Right atrium auricular region (tissue), 2 donors: ENCODE results near the gene PTCH1. TPM values are rescaled to one million over a fixed set of nuclear protein-coding genes. Genes with fewer than 3 reads are reported as not detected.

ENCODE experiments used
- DNase-seq: peaks from one replicate; pipeline ENCODE4 v3.0.0-alpha.2; 2019; ENCODE audit warnings: low spot score
- H3K27ac ChIP-seq, 2 donors: fragments of 200-600 bp; sonication (generic); 1 replicate in 1 of 2; 2 replicates in 1 of 2; pipeline ENCODE4 v1.5.1; 2016 to 2019
- H3K27me3 ChIP-seq, 2 donors: fragments of 200-600 bp; sonication (generic); one replicate each; pipeline versions ENCODE4 v1.5.1 to v1.6.0; 2017 to 2019
- H3K36me3 ChIP-seq: fragments of 200-600 bp; sonication (generic); one replicate; pipeline ENCODE4 v1.5.1; 2016
- H3K4me1 ChIP-seq, 2 donors: fragments of 200-600 bp; sonication (generic); one replicate each; pipeline versions ENCODE4 v1.5.1 to v1.6.0; 2017 to 2019
- H3K4me3 ChIP-seq, 2 donors: fragments of 200-600 bp; sonication (generic); 1 replicate in 1 of 2; 2 replicates in 1 of 2; pipeline ENCODE4 v1.5.1; 2017 to 2019; ENCODE audit warnings: mild to moderate bottlenecking in 1 of 2, moderate library complexity in 1 of 2
- H3K9me3 ChIP-seq, 2 donors: fragments of 200-600 bp; sonication (generic); one replicate each; pipeline ENCODE4 v1.5.1; 2019
- CTCF ChIP-seq, 2 donors: fragments of 200-600 bp; sonication (generic); IDR thresholded peaks; one replicate each; pipeline ENCODE4 v1.5.1; 2019; ENCODE audit warnings: antibody characterized with exemption in 2 of 2
- total RNA-seq, 2 donors: library from RNA; depleted of rRNA; stranded (reverse); fragments of >200 nt; gene quantifications; one replicate each; pipeline ENCODE4 v1.1.0, GENCODE V29; 2016

Gene PTCH1
- total RNA-seq, 2 donors from 2014 or later, result 5.4 to 6.3 TPM

- Histone ChIP-seq H3K36me3 (no peaks in the 10 kb centered on the region), H3K9me3 (no peaks in the 10 kb centered on the region), H3K27ac (no peak overlapping the region), H3K27me3 (no peaks in the 10 kb centered on the region), H3K4me1 (peaks cover 0 to 47% of the 10 kb centered on the region in 2 donors), H3K4me3 (no peak overlapping the region)
- DNase-seq, result no peak
- no peak for TF ChIP-seq CTCF (IDR thresholded peaks at IDR 0.05)
These were observed 16.9 kb downstream of the PTCH1 start for GRCh38 chr9:95499847-95500246.

- Histone ChIP-seq H3K27ac (no peak overlapping the region), H3K36me3 (no peaks in the 10 kb centered on the region), H3K27me3 (no peaks in the 10 kb centered on the region), H3K4me3 (no peak overlapping the region), H3K4me1 (peaks cover 0 to 40% of the 10 kb centered on the region in 2 donors), H3K9me3 (no peaks in the 10 kb centered on the region)
- no peak for DNase-seq
- no peak for TF ChIP-seq CTCF (IDR thresholded peaks at IDR 0.05)
These were observed 17.6 kb downstream of the PTCH1 start for GRCh38 chr9:95499046-95499676.

- Histone ChIP-seq H3K36me3 (no peaks in the 10 kb centered on the region), H3K27me3 (no peaks in the 10 kb centered on the region), H3K27ac (no peak overlapping the region), H3K4me3 (no peak overlapping the region), H3K4me1 (peaks cover 0 to 38% of the 10 kb centered on the region in 2 donors), H3K9me3 (no peaks in the 10 kb centered on the region)
- no peak for TF ChIP-seq CTCF (IDR thresholded peaks at IDR 0.05)
- DNase-seq, result no peak
These were observed 18.1 kb downstream of the PTCH1 start for GRCh38 chr9:95498641-95499040.

GRCh38 chr9:95497772-95498171, 19.0 kb downstream of the PTCH1 start:
- DNase-seq, result no peak
- H3K36me3 ChIP-seq, result no peaks in the 10 kb centered on the region
- no peak overlapping the region for H3K27ac ChIP-seq
- no peaks in the 10 kb centered on the region for H3K27me3 ChIP-seq
- H3K4me3 ChIP-seq, result no peak overlapping the region
- peaks cover 0 to 33% of the 10 kb centered on the region in 2 donors for H3K4me1 ChIP-seq
- TF ChIP-seq CTCF (IDR thresholded peaks at IDR 0.05), result no peak
- H3K9me3 ChIP-seq, result no peaks in the 10 kb centered on the region

- Histone ChIP-seq H3K27ac (no peak overlapping the region), H3K36me3 (no peaks in the 10 kb centered on the region), H3K4me1 (peaks cover 0 to 22% of the 10 kb centered on the region in 2 donors), H3K4me3 (no peak overlapping the region), H3K27me3 (no peaks in the 10 kb centered on the region), H3K9me3 (no peaks in the 10 kb centered on the region)
- no peak for DNase-seq
- no peak for TF ChIP-seq CTCF (IDR thresholded peaks at IDR 0.05)
These were observed 20.1 kb downstream of the PTCH1 start for GRCh38 chr9:95496687-95497086.

- TF ChIP-seq CTCF (IDR thresholded peaks at IDR 0.05), result no peak
- peaks cover 0 to 22% of the 10 kb centered on the region in 2 donors for H3K4me1 ChIP-seq
- no peaks in the 10 kb centered on the region for H3K36me3 ChIP-seq
- H3K27ac ChIP-seq, result no peak overlapping the region
- H3K27me3 ChIP-seq, result no peaks in the 10 kb centered on the region
- H3K9me3 ChIP-seq, result no peaks in the 10 kb centered on the region
- no peak overlapping the region for H3K4me3 ChIP-seq
- DNase-seq, result no peak
These were observed 20.8 kb downstream of the PTCH1 start for GRCh38 chr9:95495961-95496360.
